ENCODE results near the gene AIG1.
A peak's percentile ranks its signal among the peaks of the same experiment; 100 is the strongest.
"Not testable (repeated sequence)": the region's sequence is repeated elsewhere in the genome, so short reads cannot be mapped to it uniquely, and the experiment has no call there.

Gene AIG1

DNA sequence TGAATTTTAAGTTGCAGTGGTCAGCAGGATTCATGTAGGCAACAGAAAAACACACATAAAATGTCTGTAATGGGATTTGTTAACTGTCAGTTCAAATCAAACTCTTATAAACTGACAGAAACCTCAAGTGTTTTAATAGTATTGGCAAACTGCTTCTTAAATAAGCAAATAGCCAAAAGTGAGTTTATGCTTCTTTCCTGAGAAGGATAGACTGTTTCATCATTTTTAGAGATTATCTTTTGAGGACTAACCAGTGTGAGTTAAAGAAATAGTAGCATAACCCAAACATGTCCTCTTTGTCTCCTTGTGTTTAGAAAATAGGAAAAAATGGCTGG, 68.0 kb downstream of the AIG1 start:
- TF ChIP-seq, protein P1, sequence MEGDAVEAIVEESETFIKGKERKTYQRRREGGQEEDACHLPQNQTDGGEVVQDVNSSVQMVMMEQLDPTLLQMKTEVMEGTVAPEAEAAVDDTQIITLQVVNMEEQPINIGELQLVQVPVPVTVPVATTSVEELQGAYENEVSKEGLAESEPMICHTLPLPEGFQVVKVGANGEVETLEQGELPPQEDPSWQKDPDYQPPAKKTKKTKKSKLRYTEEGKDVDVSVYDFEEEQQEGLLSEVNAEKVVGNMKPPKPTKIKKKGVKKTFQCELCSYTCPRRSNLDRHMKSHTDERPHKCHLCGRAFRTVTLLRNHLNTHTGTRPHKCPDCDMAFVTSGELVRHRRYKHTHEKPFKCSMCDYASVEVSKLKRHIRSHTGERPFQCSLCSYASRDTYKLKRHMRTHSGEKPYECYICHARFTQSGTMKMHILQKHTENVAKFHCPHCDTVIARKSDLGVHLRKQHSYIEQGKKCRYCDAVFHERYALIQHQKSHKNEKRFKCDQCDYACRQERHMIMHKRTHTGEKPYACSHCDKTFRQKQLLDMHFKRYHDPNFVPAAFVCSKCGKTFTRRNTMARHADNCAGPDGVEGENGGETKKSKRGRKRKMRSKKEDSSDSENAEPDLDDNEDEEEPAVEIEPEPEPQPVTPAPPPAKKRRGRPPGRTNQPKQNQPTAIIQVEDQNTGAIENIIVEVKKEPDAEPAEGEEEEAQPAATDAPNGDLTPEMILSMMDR (IDR thresholded peaks at IDR 0.05; ENCODE audit: low read depth, low read length), result no peak
- Histone ChIP-seq H3K27me3 (ENCODE audit: insufficient read depth, low read depth, severe bottlenecking) (no peaks in the 10 kb centered on the region), H3K36me3 (no peaks in the 10 kb centered on the region), H3K4me3 (ENCODE audit: low read depth, low read length) (no peak overlapping the region), H3K27ac (peak overlapping the region; percentile 28; the same call in 1 of the 2 replicates), H3K9me3 (ENCODE audit: severe bottlenecking) (peaks cover 3% of the 10 kb centered on the region)
- DNase-seq, result no peak

DNA sequence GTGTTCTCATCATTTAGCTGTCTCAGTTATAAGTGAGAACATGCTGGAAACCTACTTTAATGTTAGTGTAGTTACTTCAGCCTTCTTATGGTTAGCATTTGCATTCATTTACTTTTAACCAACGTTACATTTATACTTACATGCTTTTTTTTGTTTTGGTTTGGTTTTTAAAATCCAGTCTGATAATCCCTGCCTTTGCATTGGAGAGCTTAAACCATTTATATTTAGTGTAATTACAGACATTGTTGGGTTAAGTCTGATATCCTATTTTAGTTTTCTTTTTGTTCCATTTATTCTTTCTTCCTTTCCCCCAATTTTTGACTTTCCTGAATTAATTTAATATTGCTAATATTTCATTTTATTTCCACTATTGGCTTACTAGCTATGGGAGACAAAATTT, 70.2 kb downstream of the AIG1 start:
- Histone ChIP-seq H3K27ac (no peak overlapping the region), H3K36me3 (no peaks in the 10 kb centered on the region), H3K4me3 (ENCODE audit: low read depth, low read length) (no peak overlapping the region), H3K27me3 (ENCODE audit: insufficient read depth, low read depth, severe bottlenecking) (no peaks in the 10 kb centered on the region), H3K9me3 (ENCODE audit: severe bottlenecking) (peaks cover 3% of the 10 kb centered on the region)
- TF ChIP-seq, protein P1 (IDR thresholded peaks at IDR 0.05; ENCODE audit: low read depth, low read length), result no peak
- no peak for DNase-seq

DNA sequence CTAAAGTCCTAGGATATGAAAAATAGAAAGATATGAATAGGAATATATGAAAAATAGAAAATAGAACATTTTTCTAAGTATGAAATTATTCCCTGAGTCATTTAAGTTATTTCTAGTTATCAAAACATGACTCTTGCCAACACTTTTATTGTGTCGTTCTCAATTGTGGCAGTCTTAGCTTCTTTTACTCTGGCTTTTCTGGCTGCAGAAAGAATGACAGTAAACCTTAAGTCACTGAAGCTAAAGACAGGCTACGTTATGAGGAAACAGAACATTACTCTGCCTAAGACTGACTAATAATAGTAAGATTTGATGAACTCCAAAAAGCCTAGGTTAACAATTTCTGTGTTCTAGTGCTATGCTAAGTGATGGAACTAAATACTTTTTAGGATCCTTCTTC, 74.6 kb downstream of the AIG1 start:
- H3K4me3 ChIP-seq (ENCODE audit: low read depth, low read length), result no peak overlapping the region
- H3K27me3 ChIP-seq (ENCODE audit: insufficient read depth, low read depth, severe bottlenecking), result no peaks in the 10 kb centered on the region
- no peak for DNase-seq
- TF ChIP-seq, protein P1 (IDR thresholded peaks at IDR 0.05; ENCODE audit: low read depth, low read length), result no peak
- H3K36me3 ChIP-seq, result no peaks in the 10 kb centered on the region
- no peak overlapping the region for H3K27ac ChIP-seq
- H3K9me3 ChIP-seq (ENCODE audit: severe bottlenecking), result no peaks in the 10 kb centered on the region

DNA sequence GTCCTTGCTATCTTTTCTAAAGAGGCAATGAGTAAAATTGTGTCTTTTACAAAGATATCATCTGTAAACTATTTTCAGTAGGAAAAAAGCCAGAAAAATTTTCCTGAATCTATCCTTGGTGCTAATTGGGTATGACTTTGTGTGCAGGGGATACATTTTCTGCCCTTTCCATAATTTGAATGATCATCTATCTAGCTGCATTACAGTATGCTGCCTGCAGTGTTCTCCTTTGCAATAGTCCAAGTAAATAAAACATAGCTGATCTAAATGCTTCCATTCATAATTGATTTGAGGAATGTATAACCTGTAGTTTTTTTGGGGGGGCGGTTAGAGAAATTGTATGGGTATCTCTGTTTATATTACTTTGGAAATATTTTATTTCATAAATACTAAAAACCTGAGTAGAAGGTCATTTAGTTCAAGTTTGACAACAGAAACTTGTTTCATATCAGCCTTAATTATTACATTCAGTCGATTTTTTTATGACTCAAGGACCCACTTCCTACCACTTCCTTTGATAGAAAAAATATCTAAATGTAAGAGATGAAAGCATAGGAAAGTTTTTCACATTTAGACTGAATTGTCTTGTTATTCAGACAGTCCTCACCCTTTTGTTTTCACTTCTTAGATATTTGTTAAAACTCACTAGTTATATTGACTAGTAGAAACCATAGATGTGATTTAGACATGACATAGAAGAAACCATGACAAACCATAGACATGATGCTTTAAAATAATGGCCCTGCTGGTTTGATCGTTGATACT, 75.3 kb downstream of the AIG1 start:
- H3K9me3 ChIP-seq (ENCODE audit: severe bottlenecking), result no peaks in the 10 kb centered on the region
- no peaks in the 10 kb centered on the region for H3K27me3 ChIP-seq (ENCODE audit: insufficient read depth, low read depth, severe bottlenecking)
- no peak overlapping the region for H3K27ac ChIP-seq
- TF ChIP-seq, protein P1 (IDR thresholded peaks at IDR 0.05; ENCODE audit: low read depth, low read length), result no peak
- H3K36me3 ChIP-seq, result no peaks in the 10 kb centered on the region
- no peak overlapping the region for H3K4me3 ChIP-seq (ENCODE audit: low read depth, low read length)
- DNase-seq, result no peak

DNA sequence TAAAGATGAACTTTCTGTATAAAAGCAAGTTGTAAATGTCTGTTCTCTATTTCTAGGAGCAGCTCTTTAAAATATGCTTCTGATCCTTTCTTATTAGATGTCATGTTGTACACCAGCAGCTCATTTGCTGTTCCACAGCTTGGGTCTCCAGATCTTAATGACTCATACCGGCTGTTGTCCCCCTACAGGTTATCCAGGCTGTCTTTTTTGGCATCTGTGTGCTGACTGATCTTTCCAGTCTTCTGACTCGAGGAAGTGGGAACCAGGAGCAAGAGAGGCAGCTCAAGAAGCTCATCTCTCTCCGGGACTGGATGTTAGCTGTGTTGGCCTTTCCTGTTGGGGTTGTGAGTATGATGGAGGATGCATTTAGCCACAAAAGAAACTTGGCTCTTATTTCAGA, 76.0 kb downstream of the AIG1 start:
- no peak overlapping the region for H3K4me3 ChIP-seq (ENCODE audit: low read depth, low read length)
- no peaks in the 10 kb centered on the region for H3K9me3 ChIP-seq (ENCODE audit: severe bottlenecking)
- TF ChIP-seq, protein P1 (IDR thresholded peaks at IDR 0.05; ENCODE audit: low read depth, low read length), result no peak
- H3K36me3 ChIP-seq, result no peaks in the 10 kb centered on the region
- DNase-seq, result no peak
- no peak overlapping the region for H3K27ac ChIP-seq
- no peaks in the 10 kb centered on the region for H3K27me3 ChIP-seq (ENCODE audit: insufficient read depth, low read depth, severe bottlenecking)

DNA sequence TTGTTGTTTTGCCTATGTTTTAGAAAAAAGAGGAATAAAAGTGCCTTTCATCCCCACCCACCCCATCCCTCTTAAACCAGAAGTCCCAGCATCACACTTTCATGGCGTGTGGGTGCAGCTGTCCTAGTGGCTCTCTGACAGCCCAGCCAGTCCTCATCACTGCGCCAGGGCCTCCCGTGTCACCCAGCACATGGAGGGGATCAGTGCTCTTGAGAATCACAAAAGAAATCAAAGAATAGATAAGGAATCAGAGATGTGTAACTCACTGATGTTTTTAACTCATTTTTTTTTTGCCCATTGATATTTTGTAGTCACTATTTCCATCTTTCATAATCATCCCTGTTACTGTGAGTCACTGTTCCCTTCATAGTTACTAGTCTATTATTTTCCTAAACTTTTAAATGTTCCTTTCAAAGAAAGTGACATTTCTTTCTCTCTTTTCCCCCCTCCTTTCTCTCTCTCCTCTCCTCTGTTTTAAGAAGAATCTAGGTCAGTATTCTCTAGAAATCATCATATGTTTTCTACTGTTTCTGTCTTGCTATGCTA, 78.6 kb downstream of the AIG1 start:
- DNase-seq, result no peak
- TF ChIP-seq, protein P1 (IDR thresholded peaks at IDR 0.05; ENCODE audit: low read depth, low read length), result no peak
- no peaks in the 10 kb centered on the region for H3K36me3 ChIP-seq
- no peak overlapping the region for H3K4me3 ChIP-seq (ENCODE audit: low read depth, low read length)
- H3K9me3 ChIP-seq (ENCODE audit: severe bottlenecking), result no peaks in the 10 kb centered on the region
- H3K27me3 ChIP-seq (ENCODE audit: insufficient read depth, low read depth, severe bottlenecking), result no peaks in the 10 kb centered on the region
- H3K27ac ChIP-seq, result no peak overlapping the region

DNA sequence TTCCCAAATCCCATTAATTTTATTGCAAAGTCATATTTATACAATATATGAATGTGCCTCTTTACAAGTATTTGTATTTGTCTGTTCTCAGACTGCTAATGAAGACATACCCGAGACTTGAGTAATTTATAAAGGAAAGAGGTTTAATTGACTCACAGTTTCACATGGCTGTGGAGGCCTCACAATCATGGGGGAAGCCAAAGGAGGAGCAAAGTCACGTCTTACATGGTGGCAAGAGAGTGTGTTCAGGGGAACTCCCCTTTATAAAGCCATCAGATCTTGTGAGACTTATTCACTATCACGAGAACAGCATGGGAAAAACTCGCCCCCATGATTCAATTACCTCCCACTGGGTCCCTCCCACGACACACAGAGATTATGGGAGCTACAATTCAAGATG, 79.2 kb downstream of the AIG1 start:
- not testable (repeated sequence) for H3K36me3 ChIP-seq; DNase-seq; H3K4me3 ChIP-seq (ENCODE audit: low read depth, low read length); H3K27ac ChIP-seq; H3K27me3 ChIP-seq (ENCODE audit: insufficient read depth, low read depth, severe bottlenecking); H3K9me3 ChIP-seq (ENCODE audit: severe bottlenecking)

All from WERI-Rb-1 (cell line).